Thymus (tissue), 11 donors: ENCODE measurements around the gene RPS25. TPM values are rescaled to one million over a fixed set of nuclear protein-coding genes. Genes with fewer than 3 reads are reported as not detected.

Experiments
- DNase-seq, 9 donors: peaks; one replicate each; pipeline ENCODE4 v3.0.0-alpha.2; 2013; ENCODE audit warnings: low spot score in 9 of 9, low read depth in 6 of 9, missing footprints in 1 of 9
- H3K27ac ChIP-seq, 2 donors: one replicate each; pipeline ENCODE4 v1.5.1; 2013; ENCODE audit warnings: control low read depth in 1 of 2, low read depth in 1 of 2, low read length in 1 of 2, mild to moderate bottlenecking in 1 of 2, moderate library complexity in 1 of 2
- H3K27me3 ChIP-seq, 2 donors: one replicate each; pipeline ENCODE4 v1.5.1; 2013; ENCODE audit warnings: low read length in 1 of 2; ENCODE audit not compliant: control insufficient read depth in 2 of 2, insufficient read depth in 1 of 2
- H3K36me3 ChIP-seq, 2 donors: one replicate each; pipeline ENCODE4 v1.5.1; 2013; ENCODE audit warnings: low read length in 1 of 2, mild to moderate bottlenecking in 1 of 2, moderate library complexity in 1 of 2; ENCODE audit not compliant: control insufficient read depth in 2 of 2, insufficient read depth in 2 of 2
- H3K4me1 ChIP-seq, 2 donors: one replicate each; pipeline ENCODE4 v1.5.1; 2013; ENCODE audit warnings: low read length in 2 of 2; ENCODE audit not compliant: control insufficient read depth in 2 of 2, insufficient read depth in 2 of 2
- H3K4me3 ChIP-seq, 2 donors: one replicate each; pipeline ENCODE4 v1.5.1; 2013; ENCODE audit warnings: low read length in 2 of 2, control low read depth in 1 of 2, mild to moderate bottlenecking in 1 of 2
- H3K9me3 ChIP-seq, 2 donors: one replicate each; pipeline ENCODE4 v1.5.1; 2013; ENCODE audit warnings: low read length in 1 of 2, mild to moderate bottlenecking in 1 of 2; ENCODE audit not compliant: control insufficient read depth in 2 of 2, insufficient read depth in 1 of 2
- WGBS: extraction: QIAGEN DNeasy Blood & Tissue Kit; methylation state at CpG from one replicate; pipeline ENCODE4 v1.1.7; 2013; 5-methylcytosine and 5-hydroxymethylcytosine counted together
- polyA plus RNA-seq: library from polyadenylated mRNA; stranded (reverse); fragments of 200-250 nt; gene quantifications from one replicate; pipeline ENCODE4 v1.2.3, GENCODE V29; 2013
- total RNA-seq: library from RNA; stranded (reverse); fragments of 120-200 nt; gene quantifications from one replicate; pipeline ENCODE4 v1.2.4, GENCODE V29; 2013
- donor health status: healthy.

RPS25 gene
- total and polyA plus RNA-seq, 2 donors, result 2,320 to 4,489 TPM

- H3K4me3 ChIP-seq, result no peak overlapping the region
- WGBS, result 95% methylated on average over 14 of the region's 14 CpGs
Measured at GRCh38 chr11:119016216-119017009, 1.7 kb downstream of the RPS25 start.

GRCh38 chr11:119015054-119015611 lies 3.0 kb downstream of the RPS25 start:
- no peak for DNase-seq
- Histone ChIP-seq H3K27me3 (no peaks in the 10 kb centered on the region), H3K9me3 (peaks cover 0 to 6% of the 10 kb centered on the region in 2 donors), H3K27ac (no peak overlapping the region), H3K36me3 (peaks cover 52 to 62% of the 10 kb centered on the region in 2 donors), H3K4me3 (no peak overlapping the region), H3K4me1 (peaks cover 15 to 24% of the 10 kb centered on the region in 2 donors)
- WGBS, result 93% methylated on average over 8 of the region's 8 CpGs

More at GRCh38 chr11:119016216-119017009, 1.7 kb downstream of the RPS25 start:
- Histone ChIP-seq H3K27me3 (no peaks in the 10 kb centered on the region), H3K27ac (no peak overlapping the region), H3K9me3 (peaks cover 0 to 6% of the 10 kb centered on the region in 2 donors), H3K4me1 (peaks cover 18 to 29% of the 10 kb centered on the region in 2 donors), H3K36me3 (peaks cover 46 to 55% of the 10 kb centered on the region in 2 donors)
- no peak for DNase-seq

GRCh38 chr11:119014209-119014924 lies 3.8 kb downstream of the RPS25 start:
- DNase-seq, result no peak
- Histone ChIP-seq H3K27ac (no peak overlapping the region), H3K4me3 (no peak overlapping the region), H3K9me3 (peaks cover 0 to 6% of the 10 kb centered on the region in 2 donors), H3K27me3 (no peaks in the 10 kb centered on the region), H3K4me1 (peaks cover 10 to 16% of the 10 kb centered on the region in 2 donors), H3K36me3 (peaks cover 59 to 67% of the 10 kb centered on the region in 2 donors)
- 98% methylated on average over 17 of the region's 17 CpGs for WGBS

- no peak for DNase-seq
- H3K36me3 ChIP-seq, result peaks cover 63 to 70% of the 10 kb centered on the region in 2 donors
- no peak overlapping the region for H3K27ac ChIP-seq
- no peaks in the 10 kb centered on the region for H3K9me3 ChIP-seq
- WGBS, result 98% methylated on average over 3 of the region's 3 CpGs
- H3K4me1 ChIP-seq, result peaks cover 10 to 11% of the 10 kb centered on the region in 2 donors
- H3K4me3 ChIP-seq, result no peak overlapping the region
- H3K27me3 ChIP-seq, result no peaks in the 10 kb centered on the region
Measured at GRCh38 chr11:119012629-119013170, 5.4 kb downstream of the RPS25 start.

- Histone ChIP-seq H3K4me3 (no peak overlapping the region), H3K27me3 (no peaks in the 10 kb centered on the region), H3K27ac (no peak overlapping the region), H3K9me3 (no peaks in the 10 kb centered on the region), H3K4me1 (peaks cover 3 to 5% of the 10 kb centered on the region in 2 donors), H3K36me3 (peaks cover 73 to 76% of the 10 kb centered on the region in 2 donors)
- no peak for DNase-seq
- WGBS, result 98% methylated on average over 6 of the region's 6 CpGs
Measured at GRCh38 chr11:119011476-119012053, 6.6 kb downstream of the RPS25 start.

- 94% methylated on average over 4 of the region's 4 CpGs for WGBS
- DNase-seq, result no peak
- Histone ChIP-seq H3K36me3 (peaks cover 51 to 58% of the 10 kb centered on the region in 2 donors), H3K27ac (no peak overlapping the region), H3K4me1 (no peaks in the 10 kb centered on the region), H3K9me3 (no peaks in the 10 kb centered on the region), H3K4me3 (no peak overlapping the region), H3K27me3 (no peaks in the 10 kb centered on the region)
Measured at GRCh38 chr11:119006656-119007055, 11.5 kb downstream of the RPS25 start.

GRCh38 chr11:119000906-119001305 lies 17.2 kb downstream of the RPS25 start:
- Histone ChIP-seq H3K27ac (no peak overlapping the region), H3K36me3 (peaks cover 30 to 34% of the 10 kb centered on the region in 2 donors), H3K4me1 (peaks cover 12 to 22% of the 10 kb centered on the region in 2 donors), H3K27me3 (no peaks in the 10 kb centered on the region), H3K9me3 (no peaks in the 10 kb centered on the region), H3K4me3 (no peak overlapping the region)
- DNase-seq, result no peak
- WGBS, result 97% methylated on average over 1 of the region's 1 CpG

- peak overlapping the region in 1 of 2 donors; percentile 31 for H3K27ac ChIP-seq
- DNase-seq, result no peak
- peaks cover 19 to 25% of the 10 kb centered on the region in 2 donors for H3K36me3 ChIP-seq
- WGBS, result 89% methylated on average over 6 of the region's 6 CpGs
- H3K27me3 ChIP-seq, result no peaks in the 10 kb centered on the region
- peaks cover 12 to 22% of the 10 kb centered on the region in 2 donors for H3K4me1 ChIP-seq
- peak overlapping the region; percentile 83 to 86 for H3K4me3 ChIP-seq
- no peaks in the 10 kb centered on the region for H3K9me3 ChIP-seq
Measured at GRCh38 chr11:118998822-118999221, 19.3 kb downstream of the RPS25 start.
